Neuron (in vitro differentiated cells): ENCODE results near the gene FFAR3.

Source experiments
- H2AFZ ChIP-seq: one replicate; pipeline ENCODE4 v1.6.1; 2013; ENCODE audit warnings: low read depth, mild to moderate bottlenecking, inconsistent platforms, low read length, moderate library complexity
- H3K27me3 ChIP-seq: one replicate; pipeline ENCODE4 v1.6.1; 2013; ENCODE audit warnings: low read length; ENCODE audit not compliant: insufficient read depth
- H3K36me3 ChIP-seq: one replicate; pipeline ENCODE4 v1.6.1; 2013; ENCODE audit warnings: low read length; ENCODE audit not compliant: insufficient read depth
- H3K4me1 ChIP-seq: one replicate; pipeline ENCODE4 v1.6.1; 2013; ENCODE audit warnings: low read length; ENCODE audit not compliant: insufficient read depth
- H3K4me3 ChIP-seq: 2 replicates; pipeline ENCODE4 v1.5.1; 2013; ENCODE audit warnings: mild to moderate bottlenecking, low read length, moderate library complexity
- H3K9me3 ChIP-seq: one replicate; pipeline ENCODE4 v1.6.1; 2013; ENCODE audit warnings: low read length

The FFAR3 gene

GRCh38 chr19:35379992-35380391, 21.7 kb downstream of the FFAR3 start:
- no peak overlapping the region for H2AFZ ChIP-seq

GRCh38 chr19:35380450-35381124, 22.3 kb downstream of the FFAR3 start:
- Histone ChIP-seq H2AFZ (no peak overlapping the region), H3K27me3 (no peaks in the 10 kb centered on the region)

More at GRCh38 chr19:35379992-35380391, 21.7 kb downstream of the FFAR3 start:
- no peaks in the 10 kb centered on the region for H3K36me3 ChIP-seq
- H3K4me1 ChIP-seq, result no peaks in the 10 kb centered on the region
- no peak overlapping the region for H3K4me3 ChIP-seq
- H3K9me3 ChIP-seq, result no peaks in the 10 kb centered on the region
- H3K27me3 ChIP-seq, result no peaks in the 10 kb centered on the region

GRCh38 chr19:35381318-35381717, 23.1 kb downstream of the FFAR3 start:
- H3K9me3 ChIP-seq, result peaks cover 3% of the 10 kb centered on the region
- no peak overlapping the region for H2AFZ ChIP-seq
- no peaks in the 10 kb centered on the region for H3K36me3 ChIP-seq
- H3K4me3 ChIP-seq, result no peak overlapping the region
- H3K27me3 ChIP-seq, result no peaks in the 10 kb centered on the region
- H3K4me1 ChIP-seq, result no peaks in the 10 kb centered on the region

More at GRCh38 chr19:35380450-35381124, 22.3 kb downstream of the FFAR3 start:
- Histone ChIP-seq H3K4me3 (no peak overlapping the region), H3K4me1 (no peaks in the 10 kb centered on the region), H3K36me3 (no peaks in the 10 kb centered on the region), H3K9me3 (peaks cover under 1% of the 10 kb centered on the region)

GRCh38 chr19:35381926-35382325, 23.7 kb downstream of the FFAR3 start:
- Histone ChIP-seq H2AFZ (no peak overlapping the region), H3K4me3 (no peak overlapping the region), H3K36me3 (no peaks in the 10 kb centered on the region), H3K27me3 (no peaks in the 10 kb centered on the region), H3K9me3 (peaks cover 3% of the 10 kb centered on the region), H3K4me1 (no peaks in the 10 kb centered on the region)

DNA sequence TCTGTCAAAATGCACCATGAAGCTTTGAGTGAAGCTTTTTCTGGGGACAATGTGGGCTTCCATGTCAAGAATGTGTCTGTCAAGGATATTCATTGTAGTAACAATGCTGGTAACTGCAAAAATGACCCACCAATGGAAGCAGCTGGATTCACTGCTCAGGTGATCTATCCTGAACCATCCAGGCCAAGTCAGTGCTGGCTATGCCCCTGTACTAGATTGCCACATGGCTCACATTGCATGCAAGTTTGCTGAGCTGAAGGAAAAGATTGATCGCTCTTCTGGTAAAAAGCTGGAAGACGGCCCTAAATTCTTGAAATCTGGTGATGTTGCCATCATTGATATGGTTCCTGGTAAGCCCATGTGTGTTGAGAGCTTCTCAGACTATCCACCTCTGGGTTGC, 25.3 kb downstream of the FFAR3 start:
- Histone ChIP-seq H3K27me3 (no peaks in the 10 kb centered on the region), H3K4me3 (no peak overlapping the region), H2AFZ (no peak overlapping the region), H3K36me3 (no peaks in the 10 kb centered on the region), H3K9me3 (peaks cover 5% of the 10 kb centered on the region), H3K4me1 (no peaks in the 10 kb centered on the region)

DNA sequence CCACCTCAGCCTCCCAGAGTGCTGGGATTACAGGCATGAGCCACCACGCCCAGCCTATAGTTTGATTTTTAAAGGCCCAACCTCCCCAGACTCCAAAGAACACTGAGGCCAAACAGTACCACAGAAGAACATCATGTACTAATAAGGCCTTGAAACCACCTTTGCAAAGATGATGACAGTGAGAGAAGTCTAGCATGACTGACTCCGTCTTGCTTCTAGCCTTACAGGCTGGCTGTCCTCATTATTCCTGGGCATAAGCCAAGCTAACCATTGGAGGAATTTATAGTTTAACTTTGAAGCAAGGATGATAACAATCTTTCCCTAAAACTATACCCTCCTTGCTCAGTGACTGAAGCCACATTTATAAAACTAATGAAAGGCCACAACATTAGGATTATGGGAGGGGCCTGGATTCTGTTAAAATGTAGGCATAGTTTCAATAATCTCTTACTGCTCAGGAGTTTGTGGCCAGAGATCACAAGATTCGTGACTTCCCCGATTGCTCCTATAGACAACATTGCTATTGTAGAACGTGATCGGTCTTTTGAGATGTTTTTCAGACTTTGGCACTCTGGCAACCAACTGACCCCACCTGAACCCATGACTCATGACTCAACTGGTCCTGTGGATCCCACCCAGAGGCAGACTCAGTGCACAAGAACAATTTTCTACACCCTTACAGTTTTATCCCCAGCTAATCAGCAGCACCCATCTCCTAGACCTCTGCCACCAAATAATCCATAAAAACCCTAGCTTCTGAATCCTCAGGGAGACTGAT, 30.2 kb downstream of the FFAR3 start:
- Histone ChIP-seq H3K36me3 (no peaks in the 10 kb centered on the region), H3K27me3 (no peaks in the 10 kb centered on the region), H3K9me3 (peaks cover 5% of the 10 kb centered on the region), H3K4me1 (no peaks in the 10 kb centered on the region), H2AFZ (no peak overlapping the region), H3K4me3 (no peak overlapping the region)

- H3K27me3 ChIP-seq, result no peaks in the 10 kb centered on the region
- peaks cover 5% of the 10 kb centered on the region for H3K9me3 ChIP-seq
- no peaks in the 10 kb centered on the region for H3K4me1 ChIP-seq
- no peak overlapping the region for H2AFZ ChIP-seq
- H3K4me3 ChIP-seq, result no peak overlapping the region
- H3K36me3 ChIP-seq, result no peaks in the 10 kb centered on the region
Measured at GRCh38 chr19:35389192-35389861, 31.1 kb downstream of the FFAR3 start.

- Histone ChIP-seq H3K4me3 (no peak overlapping the region), H2AFZ (no peak overlapping the region), H3K36me3 (no peaks in the 10 kb centered on the region), H3K4me1 (no peaks in the 10 kb centered on the region), H3K9me3 (no peaks in the 10 kb centered on the region), H3K27me3 (no peaks in the 10 kb centered on the region)
Measured at GRCh38 chr19:35392742-35393715, 34.8 kb downstream of the FFAR3 start.

DNA sequence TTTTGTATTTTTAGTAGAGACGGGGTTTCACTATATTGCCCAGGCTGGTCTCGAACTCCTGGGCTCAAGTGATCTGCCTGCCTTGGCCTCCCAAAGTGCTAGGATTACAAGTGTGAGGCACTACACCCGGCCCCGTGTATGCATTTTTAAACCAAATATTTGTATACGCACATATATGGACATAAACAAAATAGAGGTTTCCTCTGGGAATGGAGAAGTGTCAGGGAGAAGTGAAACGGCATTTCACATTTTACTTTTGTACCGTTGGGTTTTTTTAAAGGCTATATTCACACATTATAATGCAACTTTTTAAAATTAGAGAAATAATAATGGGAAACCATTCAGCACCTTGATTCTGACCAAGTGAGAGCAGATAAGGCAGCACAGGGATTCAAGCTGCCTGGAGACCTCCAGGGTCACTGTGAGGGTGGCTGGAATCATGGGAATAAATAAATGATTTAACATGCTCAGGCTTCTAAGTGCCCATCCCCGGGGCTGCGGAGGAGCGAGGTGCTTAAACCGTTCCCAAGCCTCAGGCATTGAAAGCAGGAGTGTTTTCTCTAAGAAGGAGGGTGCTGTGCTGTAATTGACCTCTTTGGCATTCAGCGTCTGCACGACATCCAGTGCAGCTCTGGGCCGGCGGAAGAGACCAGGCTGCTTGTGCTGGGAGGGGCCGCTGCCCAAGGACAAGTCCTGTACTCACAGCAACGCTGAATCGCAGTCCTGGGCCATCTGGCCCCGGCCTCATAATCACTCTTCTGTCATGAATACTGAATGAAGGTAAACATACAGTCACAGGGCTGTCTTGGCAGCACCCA, 37.3 kb downstream of the FFAR3 start:
- Histone ChIP-seq H3K4me1 (no peaks in the 10 kb centered on the region), H2AFZ (no peak overlapping the region), H3K4me3 (no peak overlapping the region), H3K27me3 (no peaks in the 10 kb centered on the region), H3K9me3 (no peaks in the 10 kb centered on the region), H3K36me3 (no peaks in the 10 kb centered on the region)

GRCh38 chr19:35396240-35396885, 38.1 kb downstream of the FFAR3 start:
- H3K36me3 ChIP-seq, result no peaks in the 10 kb centered on the region
- H2AFZ ChIP-seq, result no peak overlapping the region
- no peaks in the 10 kb centered on the region for H3K9me3 ChIP-seq
- no peaks in the 10 kb centered on the region for H3K4me1 ChIP-seq
- H3K27me3 ChIP-seq, result no peaks in the 10 kb centered on the region
- H3K4me3 ChIP-seq, result no peak overlapping the region

DNA sequence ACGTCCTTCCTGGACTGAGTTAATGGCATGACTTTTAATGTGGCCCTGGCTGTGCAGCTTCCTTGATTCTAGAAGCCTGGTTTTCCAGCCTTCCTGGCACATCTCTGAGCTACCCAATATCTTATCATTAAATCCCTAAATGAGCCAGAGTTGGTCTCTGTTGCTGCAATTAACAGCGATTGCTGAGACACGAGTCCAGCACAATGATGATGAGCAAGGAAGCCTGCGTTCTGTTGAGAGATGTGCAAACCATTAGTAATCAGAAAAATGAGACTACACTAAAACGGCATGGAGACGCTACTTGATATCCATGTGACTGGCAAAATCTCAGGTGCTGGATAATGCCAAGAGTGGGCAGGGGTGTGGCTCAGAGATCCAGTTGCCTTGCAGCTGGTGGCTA, 38.8 kb downstream of the FFAR3 start:
- no peaks in the 10 kb centered on the region for H3K27me3 ChIP-seq
- no peaks in the 10 kb centered on the region for H3K9me3 ChIP-seq
- H3K4me3 ChIP-seq, result no peak overlapping the region
- no peaks in the 10 kb centered on the region for H3K4me1 ChIP-seq
- H2AFZ ChIP-seq, result no peak overlapping the region
- no peaks in the 10 kb centered on the region for H3K36me3 ChIP-seq
